KOPT-K1 (cell line): ENCODE results near the gene TRAPPC2.

Experiments
- H3K27ac ChIP-seq: fragments of 200-600 bp; sonication (generic); 2 replicates; pipeline ENCODE4 v1.5.1; 2016; ENCODE audit warnings: antibody characterized with exemption, mild to moderate bottlenecking, low read depth, low read length; ENCODE audit not compliant: poor library complexity, severe bottlenecking
- H3K36me3 ChIP-seq: fragments of 200-600 bp; sonication (generic); 2 replicates; pipeline ENCODE4 v1.5.1; 2017; ENCODE audit warnings: antibody characterized with exemption, mild to moderate bottlenecking, low read length, moderate library complexity; ENCODE audit not compliant: insufficient read depth
- H3K9me3 ChIP-seq: fragments of 200-600 bp; sonication (generic); 2 replicates; pipeline ENCODE4 v1.5.1; 2017; ENCODE audit warnings: antibody characterized with exemption, low read length, mild to moderate bottlenecking; ENCODE audit not compliant: insufficient read depth, poor library complexity, severe bottlenecking

TRAPPC2 gene

DNA sequence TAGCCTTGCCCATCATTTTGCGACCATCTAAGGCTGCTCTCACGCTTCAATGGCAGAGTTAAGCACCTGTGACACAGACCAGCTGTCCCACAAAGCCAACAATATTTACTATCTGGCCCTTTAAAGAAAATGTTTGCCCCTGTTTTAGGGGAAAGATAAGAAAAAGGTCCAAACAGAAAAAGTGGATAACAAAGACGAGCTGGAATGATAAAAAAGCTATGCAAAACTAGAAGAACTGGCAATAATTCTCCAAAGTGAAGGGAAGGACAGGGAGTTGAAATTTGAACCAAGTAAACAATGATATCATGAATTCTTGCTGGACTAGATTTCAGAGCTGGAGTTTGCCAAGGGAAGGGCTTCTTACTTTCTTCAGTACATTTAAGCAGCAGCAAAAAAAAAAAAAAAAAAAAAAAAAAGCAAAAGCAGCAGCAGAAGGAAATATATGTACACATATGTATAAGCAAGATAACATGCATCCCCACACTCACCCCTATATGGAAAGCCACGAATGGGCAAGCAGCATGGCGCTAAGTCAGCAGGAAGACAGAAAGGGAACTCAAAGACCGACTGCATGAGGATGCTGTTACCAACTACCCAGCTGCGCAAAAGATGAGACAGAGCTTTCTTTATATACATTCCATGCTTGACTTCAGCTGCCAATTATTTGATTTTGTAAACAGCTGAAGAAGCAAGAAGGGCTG is 12.5 kb downstream of the TRAPPC2 start:
- Histone ChIP-seq H3K36me3 (peaks cover 51% of the 10 kb centered on the region), H3K27ac (no peak overlapping the region)

DNA sequence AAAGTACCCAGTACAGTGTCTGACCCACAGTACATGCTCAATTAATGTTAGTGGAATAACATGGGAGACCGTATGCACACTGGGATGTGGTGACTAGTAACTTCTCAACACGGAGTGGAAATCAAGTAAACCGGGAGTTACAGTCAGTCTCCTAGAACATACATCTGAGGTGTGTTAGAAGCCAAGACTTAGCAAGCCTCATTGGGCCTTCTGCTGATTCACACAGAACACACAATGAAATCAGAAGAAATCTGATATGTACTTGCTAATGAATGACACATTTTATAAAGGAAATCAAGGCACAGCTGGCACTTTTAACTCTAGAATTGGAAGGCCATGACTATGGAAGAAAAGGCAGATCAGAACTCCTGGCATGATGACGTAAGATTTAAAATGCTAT is 13.0 kb downstream of the TRAPPC2 start:
- peaks cover 55% of the 10 kb centered on the region for H3K36me3 ChIP-seq
- no peak overlapping the region for H3K27ac ChIP-seq

More for the DNA sequence above, 12.5 kb downstream of the TRAPPC2 start:
- H3K9me3 ChIP-seq = no peaks in the 10 kb centered on the region

DNA sequence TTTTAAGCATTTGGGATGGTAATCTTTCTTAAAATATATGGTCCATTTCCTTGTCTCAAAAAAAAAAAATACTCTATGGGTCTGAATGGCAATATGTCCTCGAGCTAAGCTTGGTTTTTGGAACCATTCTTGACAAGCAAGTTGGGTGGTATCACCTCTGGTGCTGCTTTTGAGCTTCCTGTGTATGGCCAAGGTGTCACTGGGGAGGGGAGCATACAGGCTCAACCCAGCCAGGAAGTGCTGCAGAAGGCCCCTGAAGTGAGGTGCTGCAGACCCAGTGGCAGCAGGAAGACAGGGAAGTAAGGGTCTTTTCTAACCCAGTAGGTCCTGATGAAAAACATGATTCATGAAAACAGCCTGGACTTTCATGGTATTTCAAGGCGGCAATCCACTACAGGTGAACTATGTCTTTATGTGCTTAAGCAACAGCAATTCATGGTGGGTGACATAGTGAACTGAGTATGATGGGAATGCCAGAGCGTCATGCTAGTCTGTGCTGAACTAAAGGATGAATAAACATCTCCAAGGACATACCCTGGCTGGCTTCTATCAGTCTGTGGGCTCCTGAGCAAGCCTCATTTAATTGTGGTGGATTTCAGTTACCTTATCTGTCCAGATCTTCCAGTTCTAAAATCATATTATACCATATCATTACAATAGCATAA is 15.1 kb downstream of the TRAPPC2 start:
- H3K36me3 ChIP-seq = peaks cover 73% of the 10 kb centered on the region
- no peaks in the 10 kb centered on the region for H3K9me3 ChIP-seq
- H3K27ac ChIP-seq = no peak overlapping the region

More for the DNA sequence above, 13.0 kb downstream of the TRAPPC2 start:
- H3K9me3 ChIP-seq = no peaks in the 10 kb centered on the region

DNA sequence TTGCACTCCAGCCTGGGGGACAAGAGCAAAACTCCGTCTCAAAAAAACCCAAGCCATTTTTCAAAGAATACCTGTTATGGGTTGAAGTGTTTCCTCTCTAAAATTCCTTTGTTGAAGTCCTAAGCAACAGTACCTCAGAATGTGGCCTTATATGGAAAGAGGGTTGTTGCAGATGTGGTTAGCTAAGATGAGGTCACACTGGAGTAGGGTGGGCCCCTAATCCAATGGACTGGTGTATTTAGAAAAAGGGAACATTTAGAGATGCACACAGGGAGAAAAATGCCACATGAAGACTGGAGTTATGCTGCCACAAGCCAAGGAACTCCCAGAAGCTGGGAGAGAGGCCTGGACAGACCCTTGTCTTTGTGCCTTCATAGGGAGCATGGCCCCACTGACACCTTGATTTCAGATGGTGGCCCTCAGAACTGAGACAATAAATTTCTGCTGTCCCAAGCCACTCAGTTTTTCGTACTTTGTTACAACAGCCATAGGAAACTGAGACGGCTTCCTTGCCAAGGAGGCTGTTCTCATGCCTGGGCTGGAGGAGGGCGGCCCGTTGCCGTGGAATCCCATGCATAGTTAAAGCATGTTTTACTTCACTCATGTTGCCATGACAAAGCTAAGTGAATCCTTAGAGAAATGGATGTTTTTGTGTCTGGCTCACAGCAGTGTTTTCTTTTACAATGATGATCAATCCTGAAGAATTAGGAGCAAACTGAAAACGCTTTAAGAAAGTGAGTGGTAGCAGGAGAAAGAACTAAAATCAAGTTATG is 16.5 kb downstream of the TRAPPC2 start:
- H3K9me3 ChIP-seq = no peaks in the 10 kb centered on the region
- H3K36me3 ChIP-seq = peaks cover 74% of the 10 kb centered on the region
- H3K27ac ChIP-seq = no peak overlapping the region

DNA sequence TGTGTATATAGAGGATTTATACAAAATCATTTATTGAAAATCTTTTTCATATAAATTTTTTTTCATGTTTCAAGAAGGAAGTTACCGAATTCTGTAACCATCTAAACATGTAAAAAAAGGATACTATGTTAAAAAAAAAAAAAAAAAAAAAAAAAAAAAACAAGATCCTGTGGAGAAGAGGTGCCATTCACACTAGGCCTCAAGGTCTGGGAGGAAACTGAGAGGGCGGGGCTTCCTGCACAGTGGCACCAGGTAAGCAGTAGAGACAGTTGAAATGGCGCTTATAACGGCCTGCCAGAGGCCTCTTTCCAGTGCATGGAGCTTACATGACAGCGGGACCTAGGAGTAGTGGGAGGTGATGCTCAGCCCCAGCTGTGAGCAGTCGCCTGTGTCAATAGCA is 17.5 kb downstream of the TRAPPC2 start:
- no peaks in the 10 kb centered on the region for H3K9me3 ChIP-seq
- no peak overlapping the region for H3K27ac ChIP-seq
- peaks cover 77% of the 10 kb centered on the region for H3K36me3 ChIP-seq

DNA sequence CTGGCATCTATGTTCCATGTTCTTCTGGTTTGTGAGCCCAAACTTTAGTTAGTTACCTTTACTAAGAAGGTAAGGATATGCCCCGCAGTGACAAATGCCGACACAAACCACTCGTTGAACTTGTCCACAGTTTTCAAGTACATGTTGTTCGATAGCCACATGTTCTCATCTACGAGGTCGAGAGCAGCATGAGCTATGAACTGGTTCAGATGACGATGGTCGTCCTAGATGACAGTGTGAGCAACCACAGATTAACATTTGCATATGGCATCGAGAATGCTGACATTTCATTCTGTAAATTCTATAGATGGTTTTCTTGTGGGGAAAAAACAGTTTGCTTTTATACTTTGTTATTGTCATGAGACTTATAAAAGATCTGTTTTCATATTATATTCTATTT is 18.0 kb downstream of the TRAPPC2 start:
- Histone ChIP-seq H3K9me3 (no peaks in the 10 kb centered on the region), H3K36me3 (peaks cover 81% of the 10 kb centered on the region), H3K27ac (no peak overlapping the region)

DNA sequence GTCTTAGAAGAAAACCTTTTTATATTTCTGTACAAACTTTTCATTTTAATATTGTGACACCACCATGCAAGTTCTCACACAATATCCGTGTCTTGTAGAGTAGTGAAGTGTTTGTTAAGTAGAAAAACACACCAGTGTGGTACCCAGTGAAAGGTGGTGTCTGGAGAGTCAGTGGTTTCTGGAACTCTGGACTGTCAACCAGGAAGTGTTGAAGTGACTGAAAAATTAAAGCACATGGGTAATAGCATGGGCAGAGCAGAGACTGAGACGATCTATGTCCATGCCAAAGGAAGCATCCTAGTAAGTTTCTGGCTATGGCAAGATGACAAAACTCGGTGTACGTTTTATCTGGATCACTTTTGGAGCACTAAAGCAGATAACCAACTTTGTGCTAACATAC is 23.3 kb downstream of the TRAPPC2 start:
- H3K27ac ChIP-seq = no peak overlapping the region
- H3K36me3 ChIP-seq = peaks cover 70% of the 10 kb centered on the region
- no peaks in the 10 kb centered on the region for H3K9me3 ChIP-seq

DNA sequence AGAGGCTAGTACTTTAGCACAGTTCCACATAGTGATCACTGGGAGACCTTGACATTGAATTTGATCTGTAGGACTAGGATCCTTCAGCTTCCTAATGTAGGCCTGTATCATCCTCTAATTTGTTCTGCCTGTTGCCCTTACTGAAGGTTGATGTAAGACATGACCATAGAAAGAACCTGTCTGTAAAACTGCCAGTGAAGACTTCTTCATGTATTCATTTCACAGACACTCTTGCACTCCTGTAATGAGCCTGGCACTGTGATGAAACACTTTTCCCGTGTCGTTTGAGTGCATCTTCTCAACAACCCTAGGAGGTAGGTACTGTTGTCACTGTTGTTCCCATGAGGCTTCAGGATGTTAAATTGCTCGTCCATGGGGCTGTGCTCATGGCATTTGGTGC is 30.8 kb downstream of the TRAPPC2 start:
- no peak overlapping the region for H3K27ac ChIP-seq
- peaks cover 9% of the 10 kb centered on the region for H3K36me3 ChIP-seq
- H3K9me3 ChIP-seq = no peaks in the 10 kb centered on the region

DNA sequence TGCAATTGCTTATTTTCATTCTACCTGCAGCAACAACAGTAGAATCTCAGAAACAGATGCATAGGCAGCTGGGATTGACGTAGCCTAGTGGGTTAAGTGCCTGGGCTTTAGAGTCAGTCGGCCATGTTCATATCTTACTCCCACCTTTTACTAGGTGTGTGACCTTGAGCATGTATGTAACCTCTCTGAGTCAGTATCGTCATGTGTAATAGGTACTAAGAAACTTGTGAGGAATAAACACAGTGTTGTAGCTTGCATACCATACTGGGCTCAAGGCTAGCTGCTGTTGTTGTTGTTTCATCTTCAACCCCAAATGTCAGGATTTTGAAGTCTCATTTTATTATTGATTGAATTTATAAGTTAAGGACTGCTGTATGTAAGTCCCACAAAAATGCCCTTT is 31.3 kb downstream of the TRAPPC2 start:
- Histone ChIP-seq H3K9me3 (no peaks in the 10 kb centered on the region), H3K36me3 (peaks cover 8% of the 10 kb centered on the region; the same call in 1 of the 2 replicates), H3K27ac (no peak overlapping the region)

DNA sequence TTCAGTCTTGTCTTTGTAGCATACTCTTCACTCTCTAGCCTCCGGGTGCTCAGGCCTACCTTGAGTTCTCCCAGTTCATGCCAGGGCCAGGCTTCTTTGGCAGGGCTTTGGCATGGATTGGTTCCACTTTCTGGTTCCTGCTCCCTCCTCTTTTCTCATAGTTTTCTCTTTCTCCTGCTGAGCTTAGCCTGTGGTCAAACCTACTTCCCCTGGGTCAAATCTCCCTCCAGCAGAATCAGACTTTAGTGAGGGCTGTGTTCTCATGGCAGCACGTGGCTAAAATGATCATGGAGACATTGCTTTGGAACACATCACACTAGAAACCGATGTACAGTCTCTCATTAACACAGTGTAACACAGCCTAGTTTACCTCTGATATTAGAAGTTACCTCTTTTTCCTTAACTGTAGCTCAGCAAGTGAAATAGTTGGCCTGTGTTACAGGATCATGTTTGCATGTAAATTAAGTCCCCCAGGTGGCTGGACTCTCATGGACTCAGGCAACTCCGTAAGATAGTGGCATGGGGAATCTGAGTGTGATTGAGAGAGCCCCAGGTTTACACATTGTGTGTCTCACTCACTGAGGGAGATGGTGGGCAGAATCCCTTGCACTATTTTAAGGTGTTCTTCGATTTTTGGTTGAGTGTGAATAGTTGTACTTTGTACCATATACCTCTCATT is 32.2 kb downstream of the TRAPPC2 start:
- H3K36me3 ChIP-seq = no peaks in the 10 kb centered on the region; the same call in 1 of the 2 replicates
- no peaks in the 10 kb centered on the region for H3K9me3 ChIP-seq
- no peak overlapping the region for H3K27ac ChIP-seq

DNA sequence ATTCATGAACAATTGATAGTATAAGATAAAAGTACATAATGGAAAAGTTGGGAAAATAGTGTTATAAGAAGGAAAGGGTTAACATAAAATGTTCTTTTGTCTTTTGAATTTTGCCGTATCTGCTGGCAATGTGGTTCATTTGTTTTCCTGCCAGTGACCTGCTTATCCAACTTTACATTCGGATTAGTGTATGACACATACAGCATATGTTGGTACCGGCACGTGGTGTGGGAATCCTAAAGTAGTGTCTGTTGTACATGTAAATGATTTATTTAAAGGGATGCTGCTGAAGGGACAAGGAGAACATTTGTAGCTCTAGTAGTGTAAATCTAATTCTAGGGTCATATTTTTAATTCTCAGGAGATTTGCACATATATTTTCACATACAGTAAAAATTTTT is 34.0 kb downstream of the TRAPPC2 start:
- Histone ChIP-seq H3K36me3 (no peaks in the 10 kb centered on the region; the same call in 1 of the 2 replicates), H3K9me3 (no peaks in the 10 kb centered on the region), H3K27ac (no peak overlapping the region)

DNA sequence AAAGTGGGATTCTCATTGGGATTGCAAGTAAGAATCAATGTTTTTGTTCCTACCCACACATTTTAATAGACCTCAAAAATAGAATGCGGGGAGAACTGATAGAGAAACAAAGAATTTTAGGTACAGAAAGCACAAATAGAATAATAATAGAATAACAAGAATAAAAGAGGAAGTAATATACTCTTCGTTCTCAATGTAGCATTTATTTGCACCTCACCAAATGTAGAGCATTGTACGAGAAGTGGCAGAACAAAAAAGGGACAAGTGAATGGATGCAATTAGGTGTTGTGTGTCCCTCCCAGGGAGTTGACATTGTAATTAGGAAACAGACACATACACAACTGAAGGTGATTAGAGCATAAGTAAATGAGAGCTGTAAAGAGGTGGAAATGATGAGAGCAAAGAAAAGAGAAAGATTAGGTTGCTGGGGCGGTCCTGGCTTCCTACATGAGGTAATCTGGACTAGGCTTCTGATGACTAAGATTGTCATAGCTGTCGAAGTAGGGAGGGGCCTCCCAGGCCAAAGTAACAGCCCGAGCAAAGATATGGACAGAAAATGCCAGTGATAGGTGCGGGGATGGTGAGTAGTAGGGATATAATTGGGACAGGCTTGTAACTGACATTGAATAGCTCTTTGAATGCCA is 35.1 kb downstream of the TRAPPC2 start:
- no peaks in the 10 kb centered on the region; the same call in 1 of the 2 replicates for H3K36me3 ChIP-seq
- no peak overlapping the region for H3K27ac ChIP-seq
- no peaks in the 10 kb centered on the region for H3K9me3 ChIP-seq

DNA sequence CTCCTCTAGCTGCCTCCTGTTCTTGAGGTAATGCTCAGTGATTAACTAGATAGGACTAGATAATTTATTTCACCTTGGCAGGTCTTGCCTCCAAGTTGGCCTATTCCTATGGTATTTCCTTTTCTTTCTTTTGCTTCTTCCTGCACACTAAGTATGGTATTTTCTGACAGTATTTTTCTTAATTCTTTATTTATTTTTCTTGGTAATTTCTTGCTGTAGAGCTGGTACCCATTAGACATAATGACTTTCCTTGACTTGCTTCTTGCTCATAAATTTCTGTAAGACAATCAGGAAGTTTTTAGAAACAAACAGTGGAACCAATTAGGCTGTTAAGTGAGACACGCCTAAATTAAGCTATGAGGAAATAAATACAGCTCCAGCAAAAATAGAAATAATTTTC is 36.0 kb downstream of the TRAPPC2 start:
- Histone ChIP-seq H3K9me3 (no peaks in the 10 kb centered on the region), H3K27ac (no peak overlapping the region), H3K36me3 (no peaks in the 10 kb centered on the region; the same call in 1 of the 2 replicates)

DNA sequence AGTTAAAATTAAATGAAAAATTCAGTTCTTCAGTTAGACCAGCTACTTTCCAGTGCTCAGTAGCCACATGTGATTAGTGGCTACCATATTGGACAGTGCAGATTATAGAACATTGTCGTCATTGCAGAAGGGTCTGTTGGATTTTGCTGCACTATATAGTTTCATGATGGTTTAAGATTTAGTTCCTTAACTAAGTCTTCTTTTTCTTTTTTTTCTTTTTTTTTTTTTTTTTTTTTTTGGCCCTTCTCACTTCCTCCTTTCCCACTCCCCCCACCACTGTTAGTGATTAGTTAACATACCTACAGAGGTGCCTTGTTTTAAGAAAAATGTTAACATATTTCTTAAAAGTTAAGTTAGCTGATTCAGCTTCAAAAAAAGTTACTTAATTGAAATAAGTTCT is 36.4 kb downstream of the TRAPPC2 start:
- Histone ChIP-seq H3K36me3 (no peaks in the 10 kb centered on the region; the same call in 1 of the 2 replicates), H3K27ac (no peak overlapping the region), H3K9me3 (no peaks in the 10 kb centered on the region)
